Measurements from ENCODE around the gene MORF4L1. TPM values are rescaled to one million over a fixed set of nuclear protein-coding genes. Genes with fewer than 3 reads are reported as not detected.
A peak's percentile ranks its signal among the peaks of the same experiment; 100 is the strongest.

Gene MORF4L1
- total RNA-seq, 1 donor = 456 TPM

GRCh38 chr15:78923480-78924360, 51.0 kb downstream of the MORF4L1 start:
- Histone ChIP-seq H3K4me1 (ENCODE audit: insufficient read depth, low read length) (no peaks in the 10 kb centered on the region), H3K4me3 (ENCODE audit: insufficient read depth, low read length) (no peak overlapping the region), H3K79me2 (ENCODE audit: insufficient read depth, low read length) (no peaks in the 10 kb centered on the region), H3K27me3 (ENCODE audit: insufficient read depth, low read length) (no peaks in the 10 kb centered on the region), H3K36me3 (ENCODE audit: insufficient read depth, low read length) (peaks cover 49% of the 10 kb centered on the region), H3K4me2 (ENCODE audit: insufficient read depth, low read length) (no peak overlapping the region), H3K9me3 (ENCODE audit: low read depth, low read length) (no peaks in the 10 kb centered on the region), H2AFZ (ENCODE audit: low read length) (no peak overlapping the region), H3K27ac (ENCODE audit: low read depth, low read length) (no peak overlapping the region), H4K20me1 (ENCODE audit: insufficient read depth, low read length) (peaks cover 11% of the 10 kb centered on the region)
- no peak for TF ChIP-seq CTCF (IDR thresholded peaks at IDR 0.05; ENCODE audit: extremely low read depth, low read depth, low read length)
- DNase-seq (ENCODE audit: insufficient read length, low spot score, missing footprints) = no peak

DNA sequence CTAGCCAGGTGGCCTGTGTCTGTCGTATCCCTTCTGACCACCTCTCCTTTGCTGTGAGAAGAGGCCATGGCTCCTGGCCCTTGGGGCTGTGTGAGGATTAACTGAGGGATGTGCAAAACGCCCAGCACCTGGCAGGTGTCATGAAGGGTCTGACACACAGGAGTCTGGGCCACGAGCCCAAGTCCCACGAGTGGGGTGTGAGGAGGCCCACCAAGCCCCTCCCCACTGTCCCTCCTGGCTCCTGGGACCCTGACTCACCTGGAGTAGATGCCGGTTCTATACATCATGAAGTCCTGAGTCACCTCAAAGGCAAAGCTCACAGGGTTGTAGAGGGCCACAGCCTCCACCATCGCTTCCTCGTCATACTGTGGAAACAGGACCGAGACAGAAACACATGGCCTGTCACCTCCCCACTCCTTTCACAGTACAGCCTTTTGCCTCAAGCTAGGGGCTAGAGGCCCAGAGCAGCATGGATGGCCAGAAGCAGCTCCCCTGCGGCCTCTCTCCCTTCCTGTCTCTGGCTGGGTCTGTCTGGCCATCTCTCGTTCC, 52.5 kb downstream of the MORF4L1 start:
- Histone ChIP-seq H3K9me3 (ENCODE audit: low read depth, low read length) (no peaks in the 10 kb centered on the region), H3K4me2 (ENCODE audit: insufficient read depth, low read length) (no peak overlapping the region), H4K20me1 (ENCODE audit: insufficient read depth, low read length) (peaks cover 9% of the 10 kb centered on the region), H3K36me3 (ENCODE audit: insufficient read depth, low read length) (peaks cover 35% of the 10 kb centered on the region), H3K27ac (ENCODE audit: low read depth, low read length) (no peak overlapping the region), H3K79me2 (ENCODE audit: insufficient read depth, low read length) (no peaks in the 10 kb centered on the region), H3K27me3 (ENCODE audit: insufficient read depth, low read length) (no peaks in the 10 kb centered on the region), H3K4me1 (ENCODE audit: insufficient read depth, low read length) (peaks cover 5% of the 10 kb centered on the region), H2AFZ (ENCODE audit: low read length) (no peak overlapping the region), H3K4me3 (ENCODE audit: insufficient read depth, low read length) (no peak overlapping the region)
- DNase-seq (ENCODE audit: insufficient read length, low spot score, missing footprints) = peak; percentile 80
- no peak for TF ChIP-seq CTCF (IDR thresholded peaks at IDR 0.05; ENCODE audit: extremely low read depth, low read depth, low read length)

DNA sequence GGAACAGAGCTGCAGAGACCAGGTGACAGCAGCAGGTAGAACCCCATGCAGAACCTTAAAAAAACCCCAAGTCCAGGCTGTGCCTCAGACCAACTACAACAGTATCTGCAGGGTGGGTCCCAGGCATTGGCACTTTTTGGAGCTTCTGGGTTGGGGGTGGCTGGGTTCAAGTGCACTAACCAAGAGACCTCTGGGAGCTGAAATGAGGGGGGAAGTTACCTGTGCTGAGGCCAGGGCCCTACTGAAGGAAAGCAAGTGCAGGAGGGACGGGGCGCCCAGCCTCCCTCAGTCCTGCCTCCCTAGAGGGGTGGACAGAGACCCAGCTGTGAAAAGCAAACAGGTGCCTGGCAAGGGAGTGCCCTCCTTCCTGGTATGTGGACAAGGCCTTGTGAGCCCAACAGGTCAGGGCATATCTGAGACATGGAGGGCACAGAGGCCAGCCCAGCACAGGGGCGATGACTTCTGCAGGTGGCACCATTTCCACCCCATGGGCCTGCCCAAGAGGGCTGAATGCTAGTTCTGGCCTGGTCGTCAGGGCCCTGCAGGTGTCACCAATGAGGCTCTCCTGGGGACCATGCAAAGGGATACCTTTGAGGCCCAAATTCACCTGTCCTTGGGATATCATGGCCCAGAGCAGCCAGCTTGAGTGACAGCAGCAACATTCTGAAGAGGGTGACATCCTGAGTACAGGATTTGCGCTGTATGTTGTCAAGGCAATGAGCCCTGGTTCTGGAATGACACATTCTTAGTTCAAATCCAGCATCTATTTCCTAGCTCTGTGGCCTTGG, 53.5 kb downstream of the MORF4L1 start:
- peaks cover 8% of the 10 kb centered on the region for H4K20me1 ChIP-seq (ENCODE audit: insufficient read depth, low read length)
- peak; percentile 50 for DNase-seq (ENCODE audit: insufficient read length, low spot score, missing footprints)
- H3K4me3 ChIP-seq (ENCODE audit: insufficient read depth, low read length) = no peak overlapping the region
- H3K27me3 ChIP-seq (ENCODE audit: insufficient read depth, low read length) = no peaks in the 10 kb centered on the region
- H3K4me1 ChIP-seq (ENCODE audit: insufficient read depth, low read length) = peaks cover 13% of the 10 kb centered on the region
- H3K36me3 ChIP-seq (ENCODE audit: insufficient read depth, low read length) = peaks cover 28% of the 10 kb centered on the region
- no peak overlapping the region for H3K27ac ChIP-seq (ENCODE audit: low read depth, low read length)
- no peaks in the 10 kb centered on the region for H3K9me3 ChIP-seq (ENCODE audit: low read depth, low read length)
- H3K79me2 ChIP-seq (ENCODE audit: insufficient read depth, low read length) = no peaks in the 10 kb centered on the region
- H2AFZ ChIP-seq (ENCODE audit: low read length) = no peak overlapping the region
- H3K4me2 ChIP-seq (ENCODE audit: insufficient read depth, low read length) = no peak overlapping the region
- TF ChIP-seq CTCF (IDR thresholded peaks at IDR 0.05; ENCODE audit: extremely low read depth, low read depth, low read length) = no peak
